IMR-90 (cell line): ENCODE results near the gene SERPINC1. TPM values are rescaled to one million over a fixed set of nuclear protein-coding genes. Genes with fewer than 3 reads are reported as not detected.

Experiments used
- ATAC-seq: fragments of 200-7000 bp; cut with Tn5 transposase; 2 replicates; pipeline ENCODE4 v1.9.1; 2020; ENCODE audit warnings: low read depth, mild to moderate bottlenecking, moderate library complexity
- BruUV-seq: library from RNA; stranded (reverse); fragments of 400-500 nt; replicated peaks from 2 replicates; lab custom pipeline; 2021; lab: Mats Ljungman, UMichigan
- CTCF ChIA-PET: fragments of 300-600 bp; formaldehyde crosslinking; extraction: SDS; loops from one replicate; lab custom pipeline; 2021; ENCODE audit warnings: antibody characterized with exemption; lab: Yijun Ruan, JAX
- POLR2A ChIA-PET: fragments of 300-600 bp; sonication (Branson Sonifier 250); formaldehyde crosslinking; loops from one replicate; lab custom pipeline; 2022; ENCODE audit warnings: antibody characterized with exemption; ENCODE audit not compliant: unreplicated experiment; lab: Charles Lee
- DNase-seq: peaks from one replicate; pipeline ENCODE4 v3.0.0; 2013
- H2AFZ ChIP-seq: replicated peaks from 2 replicates; pipeline ENCODE3; 2013; ENCODE audit warnings: low read length, mild to moderate bottlenecking; ENCODE audit not compliant: poor library complexity
- H2AK5ac ChIP-seq: 2 replicates; pipeline ENCODE4 v1.6.1; 2013; ENCODE audit warnings: low read depth, low read length, inconsistent platforms
- H2AK9ac ChIP-seq: replicated peaks from 2 replicates; pipeline ENCODE3; 2013; ENCODE audit warnings: mild to moderate bottlenecking, low read depth, low read length, moderate library complexity; ENCODE audit not compliant: poor library complexity
- H2BK120ac ChIP-seq: 2 replicates; pipeline ENCODE4 v1.6.1; 2013; ENCODE audit warnings: low read depth, low read length, inconsistent platforms
- H2BK15ac ChIP-seq: 3 replicates; pipeline ENCODE4 v1.6.1; 2013; ENCODE audit warnings: low read depth, low read length, inconsistent platforms
- H2BK20ac ChIP-seq: 2 replicates; pipeline ENCODE4 v1.6.1; 2013; ENCODE audit warnings: low read depth, mild to moderate bottlenecking, inconsistent platforms, low read length, moderate library complexity
- H2BK5ac ChIP-seq: 2 replicates; pipeline ENCODE4 v1.6.1; 2013; ENCODE audit warnings: mild to moderate bottlenecking, low read depth, low read length, inconsistent platforms; ENCODE audit not compliant: poor library complexity, severe bottlenecking
- H3K14ac ChIP-seq: replicated peaks from 2 replicates; pipeline ENCODE4 v1.6.1; 2013; ENCODE audit warnings: low read depth, low read length, inconsistent platforms
- H3K18ac ChIP-seq: 2 replicates; pipeline ENCODE4 v1.6.1; 2013; ENCODE audit warnings: low read depth, low read length, control low read depth
- H3K23ac ChIP-seq: 2 replicates; pipeline ENCODE4 v1.6.1; 2013; ENCODE audit warnings: low read depth, low read length, inconsistent platforms
- H3K27ac ChIP-seq: 2 replicates; pipeline ENCODE4 v1.5.1; 2013; ENCODE audit warnings: mild to moderate bottlenecking, control low read depth, low read length; ENCODE audit not compliant: insufficient read depth
- H3K27me3 ChIP-seq: 2 replicates; pipeline ENCODE4 v1.6.1; 2013; ENCODE audit warnings: low read length; ENCODE audit not compliant: control insufficient read depth, insufficient read depth
- H3K36me3 ChIP-seq: 2 replicates; pipeline ENCODE4 v1.6.1; 2013; ENCODE audit warnings: low read length, mixed read lengths; ENCODE audit not compliant: control insufficient read depth, insufficient read depth
- H3K4ac ChIP-seq: 2 replicates; pipeline ENCODE4 v1.6.1; 2013; ENCODE audit warnings: low read depth, low read length, inconsistent platforms
- H3K4me1 ChIP-seq: 2 replicates; pipeline ENCODE4 v1.6.1; 2013; ENCODE audit warnings: low read length, mixed read lengths; ENCODE audit not compliant: control insufficient read depth, insufficient read depth
- H3K4me2 ChIP-seq: 2 replicates; pipeline ENCODE4 v1.6.1; 2013; ENCODE audit warnings: low read depth, mild to moderate bottlenecking, control low read depth, low read length, moderate library complexity
- H3K4me3 ChIP-seq: 2 replicates; pipeline ENCODE4 v1.5.1; 2013; ENCODE audit warnings: low read depth, mild to moderate bottlenecking, control low read depth, low read length, moderate library complexity; ENCODE audit not compliant: insufficient read depth
- H3K56ac ChIP-seq: 2 replicates; pipeline ENCODE4 v1.6.1; 2013; ENCODE audit warnings: low read length, inconsistent platforms; ENCODE audit not compliant: insufficient read depth; ENCODE audit errors: extremely low read depth
- H3K79me1 ChIP-seq, 2 experiments: 2 replicates each; pipeline ENCODE4 v1.6.1; 2013; ENCODE audit warnings: low read length in 2 of 2, inconsistent platforms in 1 of 2, low read depth in 1 of 2
- H3K9ac ChIP-seq: 2 replicates; pipeline ENCODE4 v1.6.1; 2013; ENCODE audit warnings: low read depth, low read length, control low read depth
- H3K9me1 ChIP-seq: 2 replicates; pipeline ENCODE4 v1.6.1; 2013; ENCODE audit warnings: low read length, inconsistent platforms; ENCODE audit not compliant: insufficient read depth
- H3K9me3 ChIP-seq: 2 replicates; pipeline ENCODE4 v1.6.1; 2013; ENCODE audit warnings: low read length; ENCODE audit not compliant: control insufficient read depth, insufficient read depth
- H4K20me1 ChIP-seq: 2 replicates; pipeline ENCODE4 v1.6.1; 2013; ENCODE audit warnings: low read length, inconsistent platforms; ENCODE audit not compliant: insufficient read depth
- H4K5ac ChIP-seq: 2 replicates; pipeline ENCODE4 v1.6.1; 2013; ENCODE audit warnings: mild to moderate bottlenecking, low read depth, low read length, control low read depth
- H4K8ac ChIP-seq, 2 experiments: 2 replicates each; pipeline ENCODE4 v1.6.1; 2013; ENCODE audit warnings: low read depth in 2 of 2, low read length in 2 of 2, control low read depth in 1 of 2, inconsistent platforms in 1 of 2
- H4K91ac ChIP-seq: 2 replicates; pipeline ENCODE4 v1.6.1; 2013; ENCODE audit warnings: low read depth, low read length, inconsistent platforms; ENCODE audit not compliant: insufficient read depth
- CEBPB ChIP-seq: IDR thresholded peaks from 2 replicates; pipeline ENCODE4 v1.6.1; 2012; ENCODE audit warnings: low read depth, low read length, improper control_type of control experiment
- CHD1 ChIP-seq: IDR thresholded peaks from 2 replicates; pipeline ENCODE4 v1.6.1; 2012; ENCODE audit warnings: low read depth, low read length, improper control_type of control experiment
- FOS ChIP-seq: fragments of 150-350 bp; IDR thresholded peaks from 2 replicates; pipeline ENCODE4 v1.6.1; 2016; ENCODE audit warnings: low read depth, low read length
- MAFK ChIP-seq: IDR thresholded peaks from 2 replicates; pipeline ENCODE4 v1.6.1; 2012; ENCODE audit warnings: low read depth, low read length, improper control_type of control experiment
- MAZ ChIP-seq: IDR thresholded peaks from 2 replicates; pipeline ENCODE4 v1.6.1; 2012; ENCODE audit warnings: low read depth, mild to moderate bottlenecking, low read length, improper control_type of control experiment, moderate library complexity, borderline replicate concordance
- MXI1 ChIP-seq: IDR thresholded peaks from 2 replicates; pipeline ENCODE4 v1.6.1; 2012; ENCODE audit warnings: low read depth, mild to moderate bottlenecking, low read length, moderate library complexity, borderline replicate concordance
- NFE2L2 ChIP-seq: fragments of 150-350 bp; IDR thresholded peaks from 2 replicates; pipeline ENCODE4 v1.6.1; 2016; ENCODE audit warnings: low read depth, mild to moderate bottlenecking, low read length
- POLR2A ChIP-seq: IDR thresholded peaks from 2 replicates; pipeline ENCODE4 v1.6.1; 2012; ENCODE audit warnings: mild to moderate bottlenecking, low read depth, low read length
- RCOR1 ChIP-seq: IDR thresholded peaks from 2 replicates; pipeline ENCODE4 v1.6.1; 2012; ENCODE audit warnings: mild to moderate bottlenecking, low read length, improper control_type of control experiment; ENCODE audit not compliant: insufficient replicate concordance
- RFX5 ChIP-seq: IDR thresholded peaks from 2 replicates; pipeline ENCODE4 v1.8.0; 2012; ENCODE audit warnings: low read depth, mild to moderate bottlenecking, low read length, moderate library complexity
- SMC3 ChIP-seq: fragments of 150-350 bp; IDR thresholded peaks from 2 replicates; pipeline ENCODE4 v1.6.1; 2016; ENCODE audit warnings: low read depth, mild to moderate bottlenecking, antibody characterized with exemption, low read length, moderate library complexity
- WGBS, 2 experiments: methylation state at CpG; one replicate each; pipeline versions ENCODE4 v1.1.5 to v1.1.7; 2013; ENCODE audit warnings: missing lambda C conversion rate in 2 of 2; ENCODE audit not compliant: insufficient read length in 1 of 2; ENCODE audit errors: extremely low coverage in 2 of 2; 5-methylcytosine and 5-hydroxymethylcytosine counted together
- dilution Hi-C: fragments of 300-500 bp; cut with HindIII; formaldehyde crosslinking; loops from one replicate; pipeline ENCODE4 v1.14.3; 2018; ENCODE audit warnings: low sequenced_read_pairs; ENCODE audit not compliant: unreplicated experiment
- in situ Hi-C: fragments of 300-500 bp; cut with MboI; formaldehyde crosslinking; loops from 3 replicates; pipeline ENCODE4 v1.14.3; 2019; ENCODE audit warnings: low sequenced_read_pairs, inconsistent platforms, mixed read lengths
- intact Hi-C: fragments of 100-400 bp; cut with micrococcal nuclease; formaldehyde crosslinking; loops from 2 replicates; pipeline ENCODE4 v1.10.0; 2022
- polyA plus RNA-seq, 3 experiments: library from polyadenylated mRNA; depleted of rRNA; stranded (reverse); fragments of >200 nt; gene quantifications; 2 replicates each; pipeline ENCODE4 v1.2.3, GENCODE V29; 2012; ENCODE audit warnings: low replicate concordance in 1 of 3
- total RNA-seq: library from RNA; depleted of rRNA; stranded (reverse); fragments of >200 nt; gene quantifications from 2 replicates; pipeline ENCODE4 v1.2.3, GENCODE V29; 2012
- TF ChIP-seq, protein P1 (sequence below): fragments of 150-350 bp; IDR thresholded peaks from 2 replicates; pipeline ENCODE4 v1.6.1; 2016; ENCODE audit warnings: low read depth, mild to moderate bottlenecking, low read length, moderate library complexity, borderline replicate concordance
- TF ChIP-seq, protein P2 (sequence below): fragments of 150-350 bp; IDR thresholded peaks from 2 replicates; pipeline ENCODE4 v1.6.1; 2017; ENCODE audit warnings: mild to moderate bottlenecking, antibody characterized with exemption, low read length, low read depth
- TF ChIP-seq, protein P3 (sequence below): conservative IDR thresholded peaks from 2 replicates; pipeline ENCODE4 v1.5.1; 2012; ENCODE audit warnings: mild to moderate bottlenecking, low read depth, low read length, improper control_type of control experiment

Gene SERPINC1
- total and polyA plus RNA-seq, 2 of the 4 experiments (the other 2 are of a cell fraction), result not detected

DNA sequence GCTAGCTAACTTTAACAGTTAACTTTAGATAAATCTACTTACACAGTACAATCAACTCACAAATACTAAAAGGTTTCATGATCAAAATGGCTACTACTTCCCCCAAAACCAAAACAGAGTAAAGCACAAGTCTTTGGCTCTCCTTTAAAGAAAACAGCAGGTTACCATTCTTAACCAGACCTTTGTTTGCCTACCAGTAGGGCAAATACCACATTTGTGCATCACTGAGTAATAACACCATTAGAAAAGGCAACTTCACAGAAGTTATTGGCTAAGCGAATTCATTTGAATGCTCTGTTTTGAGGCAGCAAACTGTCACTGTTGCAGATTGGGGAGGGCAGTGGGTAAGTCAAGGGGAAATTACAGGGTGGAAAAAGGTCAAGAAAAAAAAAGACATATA is 17.3 kb upstream of the SERPINC1 start:
- Histone ChIP-seq H4K5ac (no peak overlapping the region), H3K23ac (no peak overlapping the region), H3K9me3 (no peaks in the 10 kb centered on the region), H2BK15ac (no peak overlapping the region), H2BK120ac (no peak overlapping the region), H3K9ac (no peak overlapping the region), H3K18ac (no peak overlapping the region), H3K4me1 (0 out of 2 replicates have a peak, but pooled peaks cover 2% of the 10 kb centered on the region), H3K4ac (no peak overlapping the region), H3K4me2 (no peak overlapping the region), H2AK5ac (no peak overlapping the region), H3K56ac (no peak overlapping the region), H4K8ac (no peak overlapping the region), H3K9me1 (0 out of 2 replicates have a peak, but pooled peaks cover 3% of the 10 kb centered on the region), H2BK5ac (no peak overlapping the region), H3K79me1 (peaks cover 0 to 3% of the 10 kb centered on the region in 2 experiments; a peak in 2 of 4 replicates), H4K20me1 (no peaks in the 10 kb centered on the region), H2BK20ac (no peak overlapping the region), H3K27me3 (no peaks in the 10 kb centered on the region), H4K91ac (no peak overlapping the region), H3K36me3 (peaks cover 19% of the 10 kb centered on the region), H3K14ac (no peak overlapping the region), H2AK9ac (no peak overlapping the region), H3K27ac (no peak overlapping the region), H2AFZ (no peak overlapping the region), H3K4me3 (no peak overlapping the region)
- POLR2A ChIA-PET, result interaction anchor here (0.5 kb wide), 1 partner anchor 16 kb away, joined by 3 read pairs; no protein-coding TSS in a partner anchor
- WGBS, 2 experiments, result no CpG with 5 or more reads among the region's 1 CpG
- dilution Hi-C loops, result no loop called here
- TF ChIP-seq, protein P1, sequence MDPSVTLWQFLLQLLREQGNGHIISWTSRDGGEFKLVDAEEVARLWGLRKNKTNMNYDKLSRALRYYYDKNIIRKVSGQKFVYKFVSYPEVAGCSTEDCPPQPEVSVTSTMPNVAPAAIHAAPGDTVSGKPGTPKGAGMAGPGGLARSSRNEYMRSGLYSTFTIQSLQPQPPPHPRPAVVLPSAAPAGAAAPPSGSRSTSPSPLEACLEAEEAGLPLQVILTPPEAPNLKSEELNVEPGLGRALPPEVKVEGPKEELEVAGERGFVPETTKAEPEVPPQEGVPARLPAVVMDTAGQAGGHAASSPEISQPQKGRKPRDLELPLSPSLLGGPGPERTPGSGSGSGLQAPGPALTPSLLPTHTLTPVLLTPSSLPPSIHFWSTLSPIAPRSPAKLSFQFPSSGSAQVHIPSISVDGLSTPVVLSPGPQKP, result no peak
- TF ChIP-seq SMC3 (no peak), CHD1 (no peak), FOS (no peak), MXI1 (no peak), NFE2L2 (no peak), CEBPB (no peak), MAFK (no peak), RCOR1 (no peak), RFX5 (no peak), MAZ (no peak), POLR2A (no peak)
- TF ChIP-seq, protein P2, sequence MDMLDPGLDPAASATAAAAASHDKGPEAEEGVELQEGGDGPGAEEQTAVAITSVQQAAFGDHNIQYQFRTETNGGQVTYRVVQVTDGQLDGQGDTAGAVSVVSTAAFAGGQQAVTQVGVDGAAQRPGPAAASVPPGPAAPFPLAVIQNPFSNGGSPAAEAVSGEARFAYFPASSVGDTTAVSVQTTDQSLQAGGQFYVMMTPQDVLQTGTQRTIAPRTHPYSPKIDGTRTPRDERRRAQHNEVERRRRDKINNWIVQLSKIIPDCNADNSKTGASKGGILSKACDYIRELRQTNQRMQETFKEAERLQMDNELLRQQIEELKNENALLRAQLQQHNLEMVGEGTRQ, result no peak
- TF ChIP-seq, protein P3, sequence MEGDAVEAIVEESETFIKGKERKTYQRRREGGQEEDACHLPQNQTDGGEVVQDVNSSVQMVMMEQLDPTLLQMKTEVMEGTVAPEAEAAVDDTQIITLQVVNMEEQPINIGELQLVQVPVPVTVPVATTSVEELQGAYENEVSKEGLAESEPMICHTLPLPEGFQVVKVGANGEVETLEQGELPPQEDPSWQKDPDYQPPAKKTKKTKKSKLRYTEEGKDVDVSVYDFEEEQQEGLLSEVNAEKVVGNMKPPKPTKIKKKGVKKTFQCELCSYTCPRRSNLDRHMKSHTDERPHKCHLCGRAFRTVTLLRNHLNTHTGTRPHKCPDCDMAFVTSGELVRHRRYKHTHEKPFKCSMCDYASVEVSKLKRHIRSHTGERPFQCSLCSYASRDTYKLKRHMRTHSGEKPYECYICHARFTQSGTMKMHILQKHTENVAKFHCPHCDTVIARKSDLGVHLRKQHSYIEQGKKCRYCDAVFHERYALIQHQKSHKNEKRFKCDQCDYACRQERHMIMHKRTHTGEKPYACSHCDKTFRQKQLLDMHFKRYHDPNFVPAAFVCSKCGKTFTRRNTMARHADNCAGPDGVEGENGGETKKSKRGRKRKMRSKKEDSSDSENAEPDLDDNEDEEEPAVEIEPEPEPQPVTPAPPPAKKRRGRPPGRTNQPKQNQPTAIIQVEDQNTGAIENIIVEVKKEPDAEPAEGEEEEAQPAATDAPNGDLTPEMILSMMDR, result no peak
- no TSS peak for BruUV-seq
- intact Hi-C loops, result loop anchor here (10.0 kb wide), 2 partner anchors 500 to 1190 kb away; no protein-coding TSS in a partner anchor
- CTCF ChIA-PET, result no interaction called here
- DNase-seq, result no peak
- in situ Hi-C loops, result loop anchor here (25.0 kb wide), 1 partner anchor 1197 kb away; no protein-coding TSS in a partner anchor
- ATAC-seq, result no peak
